ENCODE data around the gene OTOG.

The OTOG gene

DNA sequence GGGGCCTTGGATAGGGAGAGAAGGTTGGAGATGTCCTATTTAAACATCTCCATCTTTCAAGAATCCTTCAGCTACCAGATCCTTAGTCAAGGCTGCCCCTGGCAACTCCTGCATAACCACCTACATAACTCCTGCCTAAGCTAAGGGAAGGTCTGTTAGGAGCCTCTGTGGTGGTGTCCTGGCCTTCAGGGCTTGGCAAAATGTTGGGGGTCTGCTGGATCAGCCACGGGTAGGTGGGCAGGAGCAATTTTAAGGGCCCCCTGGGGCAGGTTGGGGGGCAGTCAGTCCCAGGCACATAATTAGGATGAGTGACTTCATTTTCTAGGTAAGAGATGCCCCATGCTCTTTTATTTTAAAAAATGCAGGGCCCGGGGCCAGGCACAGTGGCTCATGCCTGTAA lies 28.7 kb upstream of the OTOG start:
- no peak for DNase-seq (ENCODE audit: low read depth)

DNA sequence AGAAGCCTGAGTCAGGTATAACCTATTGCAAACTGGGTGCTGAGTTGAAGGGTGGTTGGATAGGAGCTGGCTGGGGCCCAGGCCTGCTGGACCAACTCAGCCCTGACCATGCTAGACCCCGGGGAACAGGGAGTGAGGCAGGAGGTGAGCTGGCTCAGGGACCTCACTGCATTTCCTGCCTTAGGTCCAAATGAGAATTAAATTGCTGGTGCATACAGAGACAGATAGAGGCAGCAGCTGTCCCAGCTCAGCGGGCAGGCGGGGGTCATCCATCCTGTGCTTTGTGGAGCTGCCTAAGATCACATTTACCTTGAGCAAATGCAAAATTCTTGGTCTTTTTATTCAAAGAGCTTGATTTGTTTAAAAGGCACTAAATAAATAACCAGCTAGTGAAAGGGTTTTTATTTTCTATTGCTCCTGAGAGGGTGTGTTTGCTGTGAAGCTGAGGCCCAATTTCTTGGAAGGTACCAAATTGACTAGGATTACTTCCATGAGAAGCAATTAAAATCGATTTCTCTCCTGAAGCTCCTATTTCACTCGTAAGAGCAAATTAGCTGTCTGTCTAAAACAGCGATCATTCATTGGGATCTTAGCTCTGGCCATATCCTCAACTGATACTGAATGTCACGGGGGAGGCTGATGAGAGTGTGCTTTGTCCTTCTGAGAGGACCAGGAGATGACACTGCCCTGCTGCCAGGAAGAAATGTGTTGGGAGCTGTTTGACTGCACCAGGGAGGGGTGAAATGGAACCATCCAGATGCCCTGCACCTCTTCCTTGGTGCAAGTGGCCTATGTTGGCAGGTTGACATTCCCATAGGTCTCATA lies 27.8 kb upstream of the OTOG start:
- DNase-seq (ENCODE audit: low read depth) = no peak

DNA sequence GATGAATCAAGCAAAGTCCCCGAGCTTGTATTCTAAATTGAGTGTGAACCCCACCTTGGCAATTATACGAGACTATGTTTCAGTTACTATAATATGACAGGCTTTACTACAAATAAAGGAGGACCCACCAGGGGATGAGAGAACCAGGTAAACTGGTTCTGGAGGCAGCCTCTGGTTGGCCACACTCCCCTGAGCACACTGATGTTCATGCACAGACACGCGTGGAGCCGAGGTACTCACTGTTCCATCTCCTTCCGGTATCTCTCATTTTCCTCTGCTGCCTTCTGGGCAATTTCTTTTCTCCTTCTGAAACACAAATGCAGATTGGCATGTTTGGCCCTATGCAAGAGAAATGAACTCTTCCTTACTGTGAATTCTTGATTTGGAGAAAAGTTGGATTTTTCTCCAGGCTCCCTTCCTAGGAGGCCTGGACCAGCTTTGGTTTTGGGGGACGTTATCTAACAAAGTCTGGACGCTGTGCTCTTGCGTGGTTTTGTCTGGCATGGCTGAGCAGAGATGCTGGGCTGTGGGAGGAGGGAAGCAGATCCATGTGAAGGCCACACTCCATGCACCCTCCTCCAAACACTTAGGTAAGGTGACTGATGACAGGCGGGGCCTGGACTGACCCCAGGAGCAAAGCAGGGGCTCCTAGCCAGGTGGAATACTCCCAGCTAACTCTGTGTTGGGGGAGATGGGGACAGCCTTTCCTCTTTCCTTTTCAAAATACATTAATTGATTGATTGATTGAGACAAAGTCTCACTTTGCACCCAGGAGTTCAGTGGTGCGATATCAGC lies 25.8 kb upstream of the OTOG start:
- DNase-seq (ENCODE audit: low read depth) = no peak

DNA sequence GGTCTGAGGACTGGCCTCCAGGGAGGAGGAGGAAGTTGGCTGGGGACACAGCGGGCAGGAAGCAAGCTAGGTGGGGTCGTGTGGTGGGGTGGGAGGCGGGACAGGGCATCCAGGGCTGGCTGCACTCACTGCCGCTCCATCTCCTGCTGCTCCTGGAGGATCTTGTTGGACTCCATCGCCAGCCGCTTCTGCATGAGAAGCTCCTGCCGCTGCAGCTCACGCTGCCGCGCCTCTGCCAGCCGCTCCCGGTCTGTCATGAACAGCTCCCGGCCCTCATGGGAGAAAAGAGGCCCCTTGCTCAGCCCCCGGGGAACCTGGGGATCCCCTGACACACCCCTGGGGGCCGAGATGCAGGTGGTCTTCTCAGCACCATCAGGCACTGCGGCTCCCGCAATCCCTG lies 24.4 kb upstream of the OTOG start:
- DNase-seq (ENCODE audit: low read depth) = no peak

DNA sequence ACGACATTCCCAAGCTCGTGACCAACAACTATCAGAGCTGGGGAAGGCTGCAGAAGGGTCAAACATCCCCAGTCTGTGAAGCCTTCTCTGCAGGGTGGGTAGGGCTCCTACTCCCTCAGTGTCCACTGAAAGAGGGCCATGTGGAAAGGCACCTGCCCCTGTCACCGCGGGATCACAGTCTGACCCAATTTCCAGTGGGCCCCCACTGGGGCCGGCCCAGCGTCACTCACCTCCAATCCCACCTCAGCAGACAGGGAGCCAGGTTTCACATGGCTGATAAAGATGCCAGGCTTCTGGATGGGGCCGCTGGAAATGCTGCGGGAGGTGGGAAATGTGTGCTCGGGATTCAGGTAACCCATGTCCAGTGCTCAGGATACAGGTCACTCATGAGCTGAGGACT lies 22.8 kb upstream of the OTOG start:
- DNase-seq (ENCODE audit: low read depth) = no peak

DNA sequence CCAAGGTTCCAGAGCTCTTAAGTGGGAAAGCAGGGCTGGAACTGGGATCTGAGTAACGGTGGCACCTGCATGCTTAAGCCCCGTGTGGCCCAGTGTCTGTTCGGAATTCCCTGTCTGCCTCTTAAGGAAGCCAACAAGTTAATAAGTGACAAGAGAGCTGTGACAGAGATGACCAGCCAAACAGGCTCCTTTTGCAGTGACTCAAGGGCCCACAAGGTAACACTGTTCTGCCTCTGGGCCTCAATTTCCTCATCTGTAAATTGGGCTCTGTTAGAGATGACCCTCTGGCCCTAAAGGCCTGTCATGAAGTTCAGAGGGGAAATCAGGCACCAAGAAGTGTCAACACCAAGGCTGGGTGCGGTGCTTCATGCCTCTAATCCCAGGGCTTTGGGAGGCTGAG lies 21.5 kb upstream of the OTOG start:
- no peak for DNase-seq (ENCODE audit: low read depth)

DNA sequence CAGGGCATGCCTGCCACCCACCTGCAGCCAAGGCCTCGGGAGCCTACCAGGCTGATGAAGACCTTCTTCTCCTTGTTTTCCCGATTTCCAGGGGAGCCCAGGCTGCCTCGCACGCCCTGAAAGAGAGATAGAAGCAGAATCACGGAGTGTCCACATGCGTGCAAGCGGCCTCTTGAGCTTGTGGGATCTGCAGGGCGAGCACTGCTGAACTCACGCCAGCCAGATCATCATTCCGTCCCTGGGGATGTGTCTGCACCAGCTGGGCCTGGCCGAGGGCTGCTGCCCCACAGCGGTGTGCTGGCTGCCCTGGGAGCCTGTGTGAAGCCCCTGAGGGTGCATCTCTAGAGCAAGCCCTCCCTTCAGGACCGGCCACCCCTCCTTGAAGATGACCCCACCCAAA lies 20.7 kb upstream of the OTOG start:
- DNase-seq (ENCODE audit: low read depth) = no peak

DNA sequence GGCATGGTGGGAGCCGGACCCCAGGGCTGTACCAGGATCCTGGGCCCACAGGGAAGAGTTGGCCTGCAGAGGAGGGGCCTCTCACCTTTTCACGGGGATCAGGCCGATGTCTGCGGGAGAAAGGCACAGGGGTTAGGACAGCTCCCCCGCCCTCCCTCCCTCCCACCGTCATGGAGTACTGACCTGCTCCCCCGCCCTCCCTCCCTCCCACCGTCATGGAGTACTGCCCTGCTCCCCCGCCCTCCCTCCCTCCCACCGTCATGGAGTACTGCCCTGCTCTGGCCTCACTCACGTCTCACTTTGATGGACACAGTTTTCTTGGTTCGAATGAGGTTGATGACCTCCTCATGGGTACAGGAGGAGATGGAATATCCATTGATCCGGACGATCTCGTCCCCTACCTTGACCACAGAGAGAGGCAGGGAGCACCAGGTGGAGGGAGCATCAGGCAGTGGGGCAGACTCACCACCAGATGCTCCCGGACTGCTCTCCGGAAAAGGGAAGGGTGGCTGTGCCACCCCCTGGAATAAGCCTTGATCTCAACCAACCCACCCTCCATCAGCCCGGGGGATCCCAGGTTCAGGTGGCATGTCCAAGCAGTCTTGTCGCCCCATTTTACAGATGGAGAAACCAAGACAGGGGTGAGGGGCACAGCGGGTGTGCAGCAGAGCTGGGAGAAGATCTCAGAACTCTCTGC lies 20.0 kb upstream of the OTOG start:
- no peak for DNase-seq (ENCODE audit: low read depth)

DNA sequence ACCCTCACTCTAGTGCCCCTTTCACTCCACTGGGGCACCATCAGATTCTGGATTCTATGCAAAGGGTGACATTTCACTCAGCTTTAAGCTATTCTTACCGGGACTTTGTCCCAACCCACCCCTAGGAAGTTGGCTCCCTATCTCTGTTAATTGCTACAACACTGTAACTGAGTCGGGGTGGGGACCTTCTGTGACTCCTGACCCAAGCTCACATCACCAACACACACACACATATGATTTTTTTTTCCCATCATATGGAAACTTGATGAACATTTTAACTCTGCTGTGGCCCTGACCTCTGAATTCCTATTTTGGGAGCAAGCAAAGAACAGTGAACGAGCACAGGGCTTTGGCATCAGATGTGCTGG lies 19.4 kb upstream of the OTOG start:
- DNase-seq (ENCODE audit: low read depth) = no peak

DNA sequence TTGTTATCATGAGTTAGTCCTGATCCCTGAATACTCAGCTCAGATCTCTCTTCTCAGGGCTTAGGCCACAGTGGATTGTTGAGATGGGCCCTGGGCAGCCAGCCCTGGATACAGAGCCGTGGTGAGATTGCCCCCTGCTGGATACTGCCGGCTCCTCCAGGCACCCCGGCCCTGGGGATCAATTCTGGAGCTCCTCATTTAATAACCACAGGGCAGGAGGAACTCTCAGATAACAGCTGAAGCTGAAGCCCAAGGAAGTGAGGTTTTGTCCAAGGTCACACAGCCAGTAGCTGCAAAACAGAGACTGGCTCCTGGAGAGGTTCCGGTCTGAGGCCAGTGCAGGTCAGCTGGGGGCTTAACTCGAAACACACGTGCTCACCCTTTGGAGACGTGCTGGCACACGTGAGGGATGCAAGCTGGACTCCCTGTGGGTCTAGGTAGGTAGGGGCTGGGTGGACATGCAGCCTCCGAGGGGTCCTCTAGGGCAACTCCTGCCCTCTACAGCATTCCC lies 18.8 kb upstream of the OTOG start:
- peak; percentile 19 for DNase-seq (ENCODE audit: low read depth)

DNA sequence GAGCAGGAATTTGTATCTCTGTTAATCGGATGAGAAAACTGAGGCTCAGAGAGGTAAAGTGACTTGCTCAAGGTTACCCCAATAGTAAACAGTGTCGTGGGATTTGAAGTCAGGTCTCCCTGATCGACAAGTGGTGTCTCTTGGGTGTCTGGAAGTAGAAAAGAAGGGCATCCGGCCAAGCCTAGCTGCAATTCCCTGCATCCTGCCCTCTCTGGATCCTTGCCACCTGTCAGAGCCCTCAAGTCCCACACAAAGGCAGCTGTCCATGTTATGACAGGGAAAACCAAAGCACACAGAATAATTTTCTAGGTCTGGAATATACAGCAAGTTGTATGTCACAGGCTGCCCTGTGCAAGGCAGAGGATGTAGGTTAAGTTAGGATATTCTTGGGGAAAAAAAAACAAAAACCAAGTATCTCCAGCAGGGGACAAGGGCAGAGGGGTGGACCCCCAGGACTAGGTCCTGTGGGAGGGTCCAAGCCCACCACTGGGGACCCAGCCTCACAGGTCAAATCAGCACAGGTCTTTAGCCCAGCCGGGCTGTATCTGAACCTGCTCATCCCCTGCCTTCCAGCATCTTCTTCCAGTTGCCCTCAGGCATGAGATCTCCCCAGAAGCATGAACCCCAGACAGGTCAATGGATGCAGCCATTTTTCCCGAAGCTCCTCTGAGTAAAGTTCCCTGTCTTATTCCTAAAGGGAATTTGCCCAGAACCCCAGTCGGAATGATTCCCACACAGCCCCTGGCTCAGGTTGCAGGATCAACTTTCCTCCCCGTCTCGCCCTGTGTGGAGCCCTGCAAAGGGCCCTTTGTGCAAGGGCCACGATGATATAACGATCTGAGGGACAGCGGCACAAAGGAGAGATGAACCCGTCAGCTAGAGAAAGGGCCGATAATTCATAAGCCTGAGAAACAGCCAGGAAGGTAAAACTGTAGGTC lies 17.9 kb upstream of the OTOG start:
- no peak for DNase-seq (ENCODE audit: low read depth)

DNA sequence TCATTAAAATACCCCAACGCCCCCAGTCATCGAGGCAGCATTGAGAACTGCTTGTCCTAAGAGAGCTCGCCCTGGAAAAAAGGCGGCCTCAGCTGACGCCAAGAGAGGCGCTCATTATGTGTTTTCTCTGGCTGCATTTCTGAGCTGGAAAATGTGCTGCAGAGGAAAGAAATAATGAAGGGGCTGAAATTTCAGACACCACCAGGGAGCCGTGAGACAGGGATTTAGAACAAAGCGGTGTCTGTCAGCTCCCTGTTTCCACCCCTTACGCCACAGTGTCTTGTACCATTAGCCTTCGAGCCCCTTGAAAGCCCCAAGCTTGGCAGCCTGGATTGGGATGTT lies 17.2 kb upstream of the OTOG start:
- DNase-seq (ENCODE audit: low read depth) = no peak

DNA sequence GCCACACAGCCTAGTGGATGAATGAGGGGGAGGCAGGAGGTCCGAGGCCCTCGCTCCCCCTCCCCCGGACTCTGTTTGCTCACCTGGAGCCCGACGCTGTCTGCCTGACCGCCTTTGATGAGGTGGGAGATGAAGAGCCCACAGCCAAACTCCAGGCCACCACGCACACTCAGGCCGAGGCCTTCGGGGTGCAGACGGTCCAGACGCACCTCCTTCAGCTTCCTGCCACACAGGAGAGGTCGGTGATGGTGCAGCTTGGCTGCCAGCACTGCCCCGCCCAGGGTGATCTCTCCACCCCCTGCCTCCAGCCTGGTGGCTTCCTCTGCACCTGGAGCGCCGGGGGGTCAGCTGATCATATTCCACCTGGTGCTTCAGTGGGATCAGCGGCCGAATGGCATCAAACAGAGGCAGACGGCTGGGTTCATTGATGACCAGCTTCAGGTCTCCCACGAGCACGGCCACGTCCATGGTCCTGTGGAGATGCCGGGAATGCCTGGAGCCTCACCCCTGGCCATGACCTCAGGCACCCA lies 15.9 kb upstream of the OTOG start:
- DNase-seq (ENCODE audit: low read depth) = no peak

DNA sequence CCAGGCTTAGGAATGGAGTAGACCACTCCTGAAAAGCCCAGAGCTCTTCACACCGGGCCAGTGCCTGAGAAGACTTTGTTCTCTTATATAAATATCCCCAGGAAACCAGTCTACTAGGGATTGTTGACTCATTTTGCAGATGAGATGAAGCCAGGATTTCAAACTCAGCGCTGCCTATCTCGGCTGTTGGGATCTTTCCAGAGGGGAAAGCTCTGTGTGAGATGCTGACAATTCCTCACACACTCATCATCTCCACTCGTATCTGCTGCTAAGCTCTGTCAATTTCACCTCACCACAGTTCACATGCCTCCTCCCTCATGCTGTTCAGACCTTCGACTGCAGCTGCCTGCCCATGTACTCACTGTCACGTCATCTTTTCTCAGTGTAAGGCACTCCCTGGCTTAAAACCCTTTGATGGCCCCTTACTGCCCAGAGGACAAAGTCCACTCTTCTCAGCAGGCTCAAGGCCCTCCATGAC lies 15.4 kb upstream of the OTOG start:
- no peak for DNase-seq (ENCODE audit: low read depth)

DNA sequence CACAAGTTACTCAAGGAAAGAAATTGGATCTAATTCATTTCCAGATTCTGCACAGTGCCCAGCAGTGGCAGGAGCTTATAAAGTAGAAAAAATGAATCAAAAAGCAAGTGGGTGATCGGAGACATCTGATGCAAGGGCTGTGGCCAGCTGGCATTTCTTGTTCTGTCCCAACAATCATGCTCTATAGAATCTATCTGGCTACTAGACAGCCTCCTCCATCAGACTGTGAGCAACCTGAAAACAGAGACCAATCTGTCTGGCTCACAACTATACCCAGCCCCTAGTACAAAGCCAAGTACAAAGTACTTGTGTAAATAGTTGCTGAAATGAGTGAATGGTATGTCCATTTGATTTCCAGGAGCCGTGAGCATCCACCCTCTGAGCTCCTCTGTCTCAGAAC lies 14.3 kb upstream of the OTOG start:
- no peak for DNase-seq (ENCODE audit: low read depth)

DNA sequence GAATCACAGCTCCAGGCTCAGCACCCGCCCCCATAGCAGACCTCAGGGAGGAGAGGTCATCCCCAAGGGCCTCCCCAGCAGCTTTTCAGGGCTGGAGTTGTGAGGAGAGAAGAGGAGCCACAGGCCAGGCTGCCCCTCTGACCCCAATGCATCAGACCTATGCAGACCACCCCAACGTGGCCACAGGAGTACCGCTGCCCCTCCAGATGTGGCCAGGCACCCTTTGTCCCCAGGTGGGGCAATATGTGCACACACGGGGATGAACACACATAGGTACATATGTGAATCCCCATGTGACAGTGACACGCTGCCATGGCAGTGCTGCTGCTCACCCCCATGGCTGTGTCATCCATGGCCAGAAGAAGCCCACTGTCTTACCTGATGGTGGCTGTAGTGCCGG lies 13.7 kb upstream of the OTOG start:
- DNase-seq (ENCODE audit: low read depth) = no peak

DNA sequence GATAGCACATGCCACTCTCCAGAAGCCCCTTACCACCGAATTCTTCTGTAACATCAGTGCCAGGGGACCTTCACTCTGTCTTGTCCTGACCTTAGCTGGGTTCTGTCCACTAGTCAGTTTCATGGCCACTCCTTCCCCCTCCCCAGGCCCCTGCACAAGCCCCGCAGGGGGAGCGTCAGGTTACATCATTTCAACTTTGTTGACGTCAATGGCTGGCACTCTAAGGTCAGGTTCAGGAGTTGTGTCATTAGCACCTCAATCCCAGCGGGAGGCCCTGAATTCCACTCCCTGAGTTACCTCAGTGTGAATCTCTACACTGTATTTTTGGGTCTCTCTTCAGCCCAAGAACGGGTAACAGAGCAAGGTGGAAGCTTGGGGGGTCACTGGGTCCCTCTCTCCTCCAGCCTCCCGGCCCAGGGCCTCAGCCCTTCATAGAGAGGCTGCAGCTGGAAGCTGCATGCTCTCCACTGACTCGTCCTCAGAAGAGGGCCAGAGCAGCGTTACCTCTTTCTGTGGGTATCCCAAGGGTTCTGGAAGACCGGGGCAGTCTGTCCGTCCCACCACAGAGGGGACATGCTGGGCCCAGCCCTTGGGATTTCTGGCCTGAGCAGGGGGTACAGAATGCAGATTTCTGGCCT lies 13.2 kb upstream of the OTOG start:
- no peak for DNase-seq (ENCODE audit: low read depth)

DNA sequence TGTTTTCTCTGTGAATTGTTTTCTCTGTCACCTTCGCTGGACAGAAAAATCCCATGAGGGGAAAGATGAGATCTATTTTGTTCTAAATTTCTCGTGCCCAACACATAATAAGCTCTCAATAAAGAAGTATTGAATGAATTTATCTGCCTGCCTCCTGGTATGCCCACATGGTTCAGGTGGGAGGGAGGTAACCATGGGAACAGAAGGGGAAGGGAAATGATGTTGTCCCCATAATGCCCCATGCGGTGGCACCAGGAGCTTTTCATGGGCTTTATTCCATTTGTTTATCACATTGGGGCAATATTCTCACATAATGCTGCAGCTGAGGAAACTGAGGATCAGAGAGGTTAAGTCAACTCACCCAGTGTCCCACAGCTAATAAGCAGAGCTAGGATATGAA lies 11.6 kb upstream of the OTOG start:
- no peak for DNase-seq (ENCODE audit: low read depth)

DNA sequence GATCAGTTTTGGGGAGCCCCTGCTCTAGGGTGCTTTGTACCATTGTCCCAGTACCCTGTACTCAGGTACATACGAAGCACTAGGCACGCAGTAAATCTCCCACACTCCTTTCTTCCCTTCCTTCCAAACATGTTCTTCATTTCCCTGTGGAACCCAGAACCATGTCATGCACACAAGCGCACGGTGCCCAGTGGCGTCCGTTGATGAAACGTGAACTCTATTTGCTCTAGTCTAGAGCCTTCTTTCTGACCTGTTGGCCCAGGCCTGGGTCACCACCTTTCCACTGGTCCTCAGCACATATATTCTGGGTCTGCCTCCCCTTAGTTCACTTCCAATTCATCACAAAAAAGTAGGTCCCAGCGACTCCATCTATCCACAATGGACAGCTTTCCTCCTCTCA lies 9.8 kb upstream of the OTOG start:
- no peak for DNase-seq (ENCODE audit: low read depth)

DNA sequence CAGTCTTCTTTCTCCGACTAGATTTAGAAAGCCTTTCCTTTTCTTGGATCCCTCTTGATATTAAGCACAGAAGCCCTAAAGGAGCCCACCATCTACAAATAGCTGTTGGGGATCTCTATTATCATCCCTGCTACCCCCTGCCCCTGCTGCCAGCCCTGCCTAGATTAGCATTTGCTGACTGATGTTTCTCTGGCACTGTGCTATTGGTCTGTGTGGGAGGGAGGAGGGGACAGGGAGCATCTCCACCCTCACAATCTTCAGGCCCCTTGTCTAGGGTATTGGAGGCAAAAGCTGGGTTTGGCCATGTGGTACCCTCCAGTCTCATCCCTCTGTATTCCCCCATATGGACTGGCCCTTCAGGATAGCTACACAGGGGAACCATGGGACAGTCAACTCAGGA lies 9.0 kb upstream of the OTOG start:
- no peak for DNase-seq (ENCODE audit: low read depth)

DNA sequence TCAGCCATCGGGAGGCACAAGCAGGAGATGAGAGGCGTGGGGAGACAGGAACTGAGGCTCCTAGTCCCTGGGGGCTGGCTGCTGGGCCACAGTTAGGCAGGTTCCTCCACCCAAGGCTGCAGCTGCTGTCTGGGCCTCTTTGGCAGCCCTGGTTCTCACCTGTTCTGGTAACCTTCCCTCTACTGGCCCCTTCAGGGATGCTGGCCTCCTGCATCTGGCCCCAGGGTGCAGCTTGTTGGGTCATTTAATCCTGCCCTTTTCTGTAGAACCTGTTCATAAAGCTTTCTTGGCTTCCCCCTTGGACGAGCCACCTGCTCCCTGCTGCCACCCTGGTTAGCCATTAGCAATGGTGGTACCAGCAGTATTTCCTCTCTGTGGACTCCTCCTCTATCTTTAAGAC lies 8.3 kb upstream of the OTOG start:
- DNase-seq (ENCODE audit: low read depth) = no peak
